Measurements from ENCODE around the gene FBRSL1.

GRCh38 chr12:132444283-132444682 lies 45.7 kb upstream of the FBRSL1 start:
- no peak for TF ChIP-seq POLR2A (IDR thresholded peaks at IDR 0.05; ENCODE audit: low read length)
- no peak for TF ChIP-seq GATA1 (IDR thresholded peaks at IDR 0.05; ENCODE audit: low read depth, low read length)

Measured in erythroblast (primary cell).